Right atrium auricular region (tissue), 2 donors: ENCODE measurements around the gene ZYX. TPM values are rescaled to one million over a fixed set of nuclear protein-coding genes. Genes with fewer than 3 reads are reported as not detected.
"Not testable (repeated sequence)": the region's sequence is repeated elsewhere in the genome, so short reads cannot be mapped to it uniquely, and the experiment has no call there.

ENCODE experiments used
- DNase-seq: peaks from one replicate; pipeline ENCODE4 v3.0.0-alpha.2; 2019; ENCODE audit warnings: low spot score
- H3K27ac ChIP-seq, 2 donors: fragments of 200-600 bp; sonication (generic); 1 replicate in 1 of 2; 2 replicates in 1 of 2; pipeline ENCODE4 v1.5.1; 2016 to 2019
- H3K27me3 ChIP-seq, 2 donors: fragments of 200-600 bp; sonication (generic); one replicate each; pipeline versions ENCODE4 v1.5.1 to v1.6.0; 2017 to 2019
- H3K36me3 ChIP-seq: fragments of 200-600 bp; sonication (generic); one replicate; pipeline ENCODE4 v1.5.1; 2016
- H3K4me1 ChIP-seq, 2 donors: fragments of 200-600 bp; sonication (generic); one replicate each; pipeline versions ENCODE4 v1.5.1 to v1.6.0; 2017 to 2019
- H3K4me3 ChIP-seq, 2 donors: fragments of 200-600 bp; sonication (generic); 1 replicate in 1 of 2; 2 replicates in 1 of 2; pipeline ENCODE4 v1.5.1; 2017 to 2019; ENCODE audit warnings: mild to moderate bottlenecking in 1 of 2, moderate library complexity in 1 of 2
- H3K9me3 ChIP-seq, 2 donors: fragments of 200-600 bp; sonication (generic); one replicate each; pipeline ENCODE4 v1.5.1; 2019
- total RNA-seq, 2 donors: library from RNA; depleted of rRNA; stranded (reverse); fragments of >200 nt; gene quantifications; one replicate each; pipeline ENCODE4 v1.1.0, GENCODE V29; 2016
- TF ChIP-seq, protein P1 (sequence below), 2 donors: fragments of 200-600 bp; sonication (generic); IDR thresholded peaks; one replicate each; pipeline ENCODE4 v1.5.1; 2019; ENCODE audit warnings: antibody characterized with exemption in 2 of 2

The ZYX gene
- total RNA-seq, 2 donors from 2014 or later, result 48.3 to 93.7 TPM

- no peaks in the 10 kb centered on the region for H3K9me3 ChIP-seq
- H3K4me1 ChIP-seq, result peaks cover 0 to 24% of the 10 kb centered on the region in 2 donors
- no peak overlapping the region for H3K27ac ChIP-seq
- no peak for DNase-seq
- no peak overlapping the region for H3K4me3 ChIP-seq
- TF ChIP-seq, protein P1, sequence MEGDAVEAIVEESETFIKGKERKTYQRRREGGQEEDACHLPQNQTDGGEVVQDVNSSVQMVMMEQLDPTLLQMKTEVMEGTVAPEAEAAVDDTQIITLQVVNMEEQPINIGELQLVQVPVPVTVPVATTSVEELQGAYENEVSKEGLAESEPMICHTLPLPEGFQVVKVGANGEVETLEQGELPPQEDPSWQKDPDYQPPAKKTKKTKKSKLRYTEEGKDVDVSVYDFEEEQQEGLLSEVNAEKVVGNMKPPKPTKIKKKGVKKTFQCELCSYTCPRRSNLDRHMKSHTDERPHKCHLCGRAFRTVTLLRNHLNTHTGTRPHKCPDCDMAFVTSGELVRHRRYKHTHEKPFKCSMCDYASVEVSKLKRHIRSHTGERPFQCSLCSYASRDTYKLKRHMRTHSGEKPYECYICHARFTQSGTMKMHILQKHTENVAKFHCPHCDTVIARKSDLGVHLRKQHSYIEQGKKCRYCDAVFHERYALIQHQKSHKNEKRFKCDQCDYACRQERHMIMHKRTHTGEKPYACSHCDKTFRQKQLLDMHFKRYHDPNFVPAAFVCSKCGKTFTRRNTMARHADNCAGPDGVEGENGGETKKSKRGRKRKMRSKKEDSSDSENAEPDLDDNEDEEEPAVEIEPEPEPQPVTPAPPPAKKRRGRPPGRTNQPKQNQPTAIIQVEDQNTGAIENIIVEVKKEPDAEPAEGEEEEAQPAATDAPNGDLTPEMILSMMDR (IDR thresholded peaks at IDR 0.05), result no peak
- H3K27me3 ChIP-seq, result no peaks in the 10 kb centered on the region
- H3K36me3 ChIP-seq, result no peaks in the 10 kb centered on the region
Measured at GRCh38 chr7:143399151-143399550, 18.0 kb downstream of the ZYX start.

DNA sequence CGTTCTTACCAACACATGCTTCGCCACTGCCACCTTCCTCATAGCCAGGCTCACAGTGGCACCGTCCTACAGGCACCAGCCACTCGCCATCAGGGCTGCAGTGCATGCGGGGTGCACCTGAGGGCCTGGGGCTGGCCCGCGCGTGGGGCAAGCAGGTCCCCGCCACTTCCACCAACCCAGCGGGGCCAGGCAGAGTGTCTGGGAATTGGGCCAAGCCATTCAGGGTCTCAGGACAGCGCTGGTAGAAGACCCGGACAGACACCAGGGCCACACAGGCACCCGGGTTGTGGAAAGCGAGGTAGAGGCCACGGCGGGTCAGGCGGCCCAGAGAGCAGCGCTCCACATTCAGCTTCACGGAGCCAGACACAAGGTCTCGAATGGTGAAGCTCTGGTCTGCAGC, 18.5 kb downstream of the ZYX start:
- peaks cover 0 to 22% of the 10 kb centered on the region in 2 donors for H3K4me1 ChIP-seq
- H3K4me3 ChIP-seq, result no peak overlapping the region
- DNase-seq, result no peak
- TF ChIP-seq, protein P1 (IDR thresholded peaks at IDR 0.05), result no peak
- no peaks in the 10 kb centered on the region for H3K9me3 ChIP-seq
- H3K27ac ChIP-seq, result no peak overlapping the region
- no peaks in the 10 kb centered on the region for H3K27me3 ChIP-seq
- no peaks in the 10 kb centered on the region for H3K36me3 ChIP-seq

DNA sequence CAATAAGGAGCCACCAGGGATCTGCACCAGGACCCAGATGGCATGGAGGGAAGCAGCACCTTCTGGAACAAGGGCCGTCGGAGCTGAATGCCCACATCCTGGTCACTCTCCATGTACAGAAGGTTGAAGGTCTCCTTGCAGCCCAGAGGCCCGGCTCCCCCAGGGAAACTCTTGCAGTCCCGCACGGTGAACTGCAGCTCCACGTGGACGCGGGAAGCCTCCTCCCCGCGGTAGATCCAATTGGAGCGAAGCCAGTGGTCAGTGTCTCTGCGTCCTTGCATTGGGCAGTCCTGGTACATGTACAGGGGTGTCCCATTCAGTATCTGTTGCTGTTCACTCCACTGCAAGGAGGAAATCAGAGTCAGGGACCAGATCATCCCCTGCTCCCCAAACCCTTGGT, 20.1 kb downstream of the ZYX start:
- H3K4me1 ChIP-seq, result peaks cover 0 to 12% of the 10 kb centered on the region in 2 donors
- H3K27ac ChIP-seq, result no peak overlapping the region
- no peaks in the 10 kb centered on the region for H3K27me3 ChIP-seq
- H3K4me3 ChIP-seq, result no peak overlapping the region
- H3K9me3 ChIP-seq, result no peaks in the 10 kb centered on the region
- no peak for DNase-seq
- TF ChIP-seq, protein P1 (IDR thresholded peaks at IDR 0.05), result no peak
- no peaks in the 10 kb centered on the region for H3K36me3 ChIP-seq

GRCh38 chr7:143402233-143402632, 21.1 kb downstream of the ZYX start:
- H3K27me3 ChIP-seq, H3K4me1 ChIP-seq, H3K4me3 ChIP-seq, DNase-seq, H3K36me3 ChIP-seq, H3K9me3 ChIP-seq, H3K27ac ChIP-seq: not testable (repeated sequence)

DNA sequence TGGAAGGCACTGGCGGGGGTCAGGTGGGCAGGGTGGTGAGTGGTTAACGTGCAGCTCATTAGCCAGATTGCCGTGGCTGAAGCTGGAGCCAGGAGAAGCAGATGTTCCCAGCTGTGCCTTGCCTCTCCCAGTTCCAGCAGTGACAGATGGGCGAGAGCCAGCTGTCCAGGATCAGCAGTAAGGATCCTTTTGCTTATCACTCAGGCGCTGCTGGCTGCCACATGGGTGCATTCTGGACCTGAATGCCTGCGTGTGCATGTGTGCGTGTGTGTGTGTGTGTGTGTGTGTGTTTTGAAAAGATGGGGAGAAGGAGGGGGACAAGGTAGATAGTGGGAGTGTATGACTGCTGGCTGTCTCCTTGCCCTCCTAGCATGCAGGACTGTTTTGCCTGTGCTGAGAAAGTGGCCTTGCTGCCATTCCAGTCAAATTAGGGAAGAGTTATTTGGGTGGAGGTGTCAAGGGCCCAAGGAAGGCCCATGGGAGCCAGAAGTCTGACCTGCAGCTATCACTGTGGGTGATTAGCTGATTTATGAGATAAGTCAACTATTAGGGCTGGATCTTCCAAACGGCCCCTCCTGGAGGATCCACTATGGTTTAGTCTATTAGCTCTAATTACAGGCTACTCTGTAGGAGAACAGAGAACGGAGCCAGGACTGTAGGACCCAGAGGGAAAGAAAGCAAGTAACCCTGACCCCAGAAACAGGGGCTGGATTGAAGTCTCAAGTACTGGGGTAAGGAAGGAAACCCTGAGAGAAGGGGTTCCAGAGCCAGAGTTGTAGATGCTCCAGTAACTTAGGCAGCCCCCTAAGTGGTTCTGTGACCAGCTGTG, 24.2 kb downstream of the ZYX start:
- TF ChIP-seq, protein P1 (IDR thresholded peaks at IDR 0.05), result no peak
- Histone ChIP-seq H3K36me3 (no peaks in the 10 kb centered on the region), H3K4me3 (no peak overlapping the region), H3K9me3 (no peaks in the 10 kb centered on the region), H3K27ac (no peak overlapping the region), H3K4me1 (peaks cover 0 to 35% of the 10 kb centered on the region in 2 donors), H3K27me3 (no peaks in the 10 kb centered on the region)
- DNase-seq, result no peak

DNA sequence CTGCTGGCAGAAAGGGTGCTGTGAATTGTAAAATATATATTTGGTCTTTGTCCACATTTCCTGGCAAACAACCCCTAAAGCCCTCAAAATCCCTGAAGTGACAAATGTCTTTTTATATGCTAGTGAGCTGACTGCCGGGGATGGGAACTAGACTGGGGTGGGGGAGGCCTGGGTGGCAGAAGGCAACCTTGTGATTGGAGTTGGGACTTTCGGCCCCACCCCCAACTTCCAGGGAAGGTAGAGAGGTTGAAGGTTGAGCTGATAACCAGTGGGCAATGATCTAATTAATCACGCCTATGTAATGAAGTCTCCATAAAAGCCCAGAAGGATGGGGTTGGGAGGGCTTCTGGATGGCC, 24.8 kb downstream of the ZYX start:
- DNase-seq, result no peak
- H3K4me1 ChIP-seq, result peaks cover 0 to 39% of the 10 kb centered on the region in 2 donors
- no peaks in the 10 kb centered on the region for H3K27me3 ChIP-seq
- no peaks in the 10 kb centered on the region for H3K36me3 ChIP-seq
- no peaks in the 10 kb centered on the region for H3K9me3 ChIP-seq
- H3K4me3 ChIP-seq, result no peak overlapping the region
- no peak overlapping the region for H3K27ac ChIP-seq
- TF ChIP-seq, protein P1 (IDR thresholded peaks at IDR 0.05), result no peak
